CD4-positive, CD25-positive, alpha-beta regulatory T cell (primary cell): Measurements from ENCODE around the gene PLCH1. TPM values are rescaled to one million over a fixed set of nuclear protein-coding genes. Genes with fewer than 3 reads are reported as not detected.

Experiments
- ATAC-seq, 2 donors: fragments of 150-1000 bp; cut with Tn5 transposase; one replicate each; pipeline ENCODE4 v1.10.0; 2021; ENCODE audit warnings: low read depth in 2 of 2, moderate number of reproducible peaks in 2 of 2, moderate library complexity in 1 of 2
- DNase-seq, 3 donors: peaks; one replicate each; pipeline versions ENCODE4 v3.0.0 to v3.0.0-alpha.2; 2012 to 2022; ENCODE audit warnings: mixed read lengths in 1 of 3
- H3K27ac ChIP-seq: one replicate; pipeline ENCODE4 v1.7.0; 2013; ENCODE audit warnings: mild to moderate bottlenecking, low read length; ENCODE audit not compliant: insufficient read depth, poor library complexity, severe bottlenecking
- H3K27me3 ChIP-seq: one replicate; pipeline ENCODE4 v1.7.0; 2013; ENCODE audit warnings: low read length; ENCODE audit not compliant: control insufficient read depth, insufficient read depth
- H3K36me3 ChIP-seq: one replicate; pipeline ENCODE4 v1.7.0; 2013; ENCODE audit warnings: mild to moderate bottlenecking, low read length, moderate library complexity; ENCODE audit not compliant: control insufficient read depth, insufficient read depth
- H3K4me1 ChIP-seq: 2 replicates; pipeline ENCODE4 v1.7.0; 2013; ENCODE audit warnings: mild to moderate bottlenecking, low read length; ENCODE audit not compliant: insufficient read depth, control insufficient read depth, poor library complexity, severe bottlenecking
- H3K4me3 ChIP-seq: one replicate; pipeline ENCODE4 v1.7.0; 2013; ENCODE audit warnings: low read depth, mild to moderate bottlenecking, low read length, moderate library complexity
- H3K9me3 ChIP-seq, 2 experiments: 1 replicate in 1 of 2; 2 replicates in 1 of 2; pipeline ENCODE4 v1.7.0; 2013; ENCODE audit warnings: low read length in 2 of 2, mild to moderate bottlenecking in 1 of 2, moderate library complexity in 1 of 2; ENCODE audit not compliant: control insufficient read depth in 2 of 2
- H3K27ac Mint-ChIP-seq, 3 donors: one replicate each; pipeline ENCODE4 v1.8.0; 2020 to 2022; ENCODE audit warnings: mild to moderate bottlenecking in 3 of 3, mixed read lengths in 3 of 3, moderate library complexity in 2 of 3
- H3K27me3 Mint-ChIP-seq: one replicate; pipeline ENCODE4 v1.8.0; 2022; ENCODE audit warnings: mild to moderate bottlenecking, mixed read lengths
- H3K36me3 Mint-ChIP-seq: one replicate; pipeline ENCODE4 v1.8.0; 2020; ENCODE audit warnings: mixed read lengths
- H3K4me1 Mint-ChIP-seq, 4 donors: one replicate each; pipeline ENCODE4 v1.8.0; 2020 to 2022; ENCODE audit warnings: mixed read lengths in 4 of 4, mild to moderate bottlenecking in 1 of 4
- H3K4me3 Mint-ChIP-seq, 4 donors: one replicate each; pipeline ENCODE4 v1.8.0; 2020 to 2022; ENCODE audit warnings: mild to moderate bottlenecking in 4 of 4, mixed read lengths in 4 of 4, moderate library complexity in 3 of 4
- H3K9me3 Mint-ChIP-seq, 7 donors: one replicate each; pipeline ENCODE4 v1.8.0; 2020 to 2022; ENCODE audit warnings: mixed read lengths in 7 of 7, mild to moderate bottlenecking in 3 of 7, moderate library complexity in 2 of 7
- polyA plus RNA-seq, 4 donors: library from polyadenylated mRNA; unstranded; fragments of 300-500 nt; fragmentation: Illumina TruSeq; gene quantifications; one replicate each; pipeline ENCODE4 v1.2.3, GENCODE V29; 2021
- total RNA-seq: library from RNA; stranded (reverse); gene quantifications from one replicate; pipeline ENCODE4 v1.2.3, GENCODE V29; 2022

The PLCH1 gene
- total and polyA plus RNA-seq, 5 donors from 2014 or later, result 0.05 to 0.12 TPM; not detected in 3

DNA sequence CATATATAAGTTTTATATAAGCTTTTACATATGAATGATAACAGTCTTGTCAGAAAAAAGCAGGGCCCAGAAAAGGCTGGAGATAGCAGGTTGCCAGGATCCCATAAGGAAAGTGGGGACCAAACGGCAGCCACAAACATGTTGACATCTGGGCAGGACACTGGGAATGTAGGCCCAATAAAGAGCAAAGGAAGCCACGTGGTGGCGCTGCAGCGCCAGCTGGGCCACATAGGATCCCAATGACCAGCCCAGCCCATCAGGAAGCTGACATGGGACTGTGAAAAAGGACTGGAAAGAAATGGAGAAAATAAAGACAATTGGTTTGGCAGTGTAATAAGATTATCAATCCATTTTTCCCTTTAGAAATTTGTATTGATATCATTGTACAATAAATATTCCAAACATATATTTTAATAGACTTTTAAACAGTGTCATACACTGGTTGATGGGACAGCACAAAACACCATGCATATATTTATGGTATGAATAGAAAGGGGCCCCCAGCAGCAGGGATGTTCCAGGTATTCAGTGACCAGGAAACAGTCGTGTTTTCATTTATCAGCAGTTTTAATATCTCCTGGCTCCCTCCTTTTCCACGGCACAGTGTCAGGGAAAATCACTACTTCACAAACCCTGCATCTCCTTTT, 362.4 kb downstream of the PLCH1 start:
- H3K27ac ChIP-seq, result no peak overlapping the region
- Mint-ChIP-seq H3K36me3 (no peaks in the 10 kb centered on the region), H3K27ac (no peak overlapping the region), H3K4me3 (no peak overlapping the region), H3K4me1 (no peaks in the 10 kb centered on the region), H3K27me3 (no peaks in the 10 kb centered on the region), H3K9me3 (peaks cover 0 to 4% (median 1%) of the 10 kb centered on the region in 7 donors)
- ATAC-seq (no peak), DNase-seq (peak in 1 of 3 donors; percentile 2)
- H3K4me1 ChIP-seq, result no peaks in the 10 kb centered on the region
- H3K27me3 ChIP-seq, result no peaks in the 10 kb centered on the region
- no peak overlapping the region for H3K4me3 ChIP-seq
- H3K36me3 ChIP-seq, result no peaks in the 10 kb centered on the region
- H3K9me3 ChIP-seq, result no peaks in the 10 kb centered on the region

DNA sequence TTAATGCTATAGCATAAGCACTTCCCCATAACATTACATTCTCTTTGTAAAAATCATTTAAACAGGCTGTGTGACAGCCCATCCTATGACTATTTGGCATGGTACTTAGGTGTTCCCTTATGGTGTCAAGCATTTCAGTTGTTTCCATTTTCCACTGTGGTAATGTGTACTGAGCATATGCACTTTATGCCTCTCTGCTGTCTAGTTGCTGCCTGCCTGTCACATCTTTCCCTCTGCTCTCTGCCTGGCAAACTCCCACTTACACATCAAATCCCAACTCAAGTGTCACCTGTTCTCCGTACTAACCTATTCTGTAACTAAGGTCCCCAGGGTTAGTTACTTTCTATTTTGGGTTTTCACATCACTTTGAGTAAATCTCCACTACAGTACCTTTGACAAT, 367.0 kb downstream of the PLCH1 start:
- Histone ChIP-seq H3K4me1 (no peaks in the 10 kb centered on the region), H3K27ac (no peak overlapping the region), H3K9me3 (no peaks in the 10 kb centered on the region), H3K36me3 (no peaks in the 10 kb centered on the region), H3K27me3 (no peaks in the 10 kb centered on the region), H3K4me3 (no peak overlapping the region)
- H3K27me3 Mint-ChIP-seq, result no peaks in the 10 kb centered on the region
- H3K4me3 Mint-ChIP-seq, result no peak overlapping the region
- DNase-seq (no peak), ATAC-seq (no peak)
- no peaks in the 10 kb centered on the region for H3K36me3 Mint-ChIP-seq
- peaks cover 0 to 4% (median 0%) of the 10 kb centered on the region in 7 donors for H3K9me3 Mint-ChIP-seq
- no peaks in the 10 kb centered on the region for H3K4me1 Mint-ChIP-seq
- H3K27ac Mint-ChIP-seq, result no peak overlapping the region

DNA sequence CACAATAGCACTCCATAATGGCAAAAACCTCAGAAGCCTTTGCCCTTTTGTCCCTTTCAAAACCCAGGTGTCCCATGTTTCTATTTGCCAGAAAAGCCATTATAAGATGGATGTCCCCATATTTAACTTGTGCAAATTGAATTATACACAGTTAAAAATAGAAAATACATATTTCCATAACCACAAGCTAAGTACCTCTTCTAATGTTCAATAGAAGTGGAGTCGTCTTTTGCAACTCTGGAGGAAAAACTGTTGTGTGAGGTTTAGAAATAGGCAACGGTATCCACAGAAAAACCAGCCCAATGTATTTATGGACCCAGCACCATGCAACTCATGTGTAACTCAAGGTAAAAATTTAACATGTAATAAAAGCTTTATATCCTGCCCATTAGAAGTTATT, 367.8 kb downstream of the PLCH1 start:
- no peaks in the 10 kb centered on the region for H3K4me1 ChIP-seq
- no peaks in the 10 kb centered on the region for H3K36me3 ChIP-seq
- H3K4me3 ChIP-seq, result no peak overlapping the region
- DNase-seq (no peak), ATAC-seq (no peak)
- no peaks in the 10 kb centered on the region for H3K9me3 ChIP-seq
- Mint-ChIP-seq H3K9me3 (peaks cover 0 to 4% (median 0%) of the 10 kb centered on the region in 7 donors), H3K27me3 (no peaks in the 10 kb centered on the region), H3K4me1 (no peaks in the 10 kb centered on the region), H3K36me3 (no peaks in the 10 kb centered on the region), H3K27ac (no peak overlapping the region), H3K4me3 (no peak overlapping the region)
- no peaks in the 10 kb centered on the region for H3K27me3 ChIP-seq
- H3K27ac ChIP-seq, result no peak overlapping the region

DNA sequence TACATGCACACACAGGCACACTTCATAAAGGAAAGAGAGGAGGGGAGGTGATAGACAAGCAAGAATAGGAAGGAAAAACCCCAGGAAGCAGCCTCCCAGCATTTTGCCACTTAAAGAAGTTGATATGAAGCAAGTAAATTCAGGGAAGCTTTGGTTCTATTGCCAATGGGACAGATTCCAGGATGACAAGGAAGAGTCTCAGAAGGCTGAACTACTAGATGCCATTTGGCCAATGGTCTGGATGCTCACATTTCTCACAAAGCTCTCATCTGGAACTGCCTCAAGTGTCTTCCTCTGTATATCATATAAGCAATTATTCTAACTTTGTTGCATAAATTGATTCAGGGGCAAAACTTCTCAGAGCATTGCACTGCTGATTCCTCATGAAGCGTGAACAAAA, 372.6 kb downstream of the PLCH1 start:
- H3K9me3 ChIP-seq, result no peaks in the 10 kb centered on the region
- H3K4me3 Mint-ChIP-seq, result no peak overlapping the region
- no peaks in the 10 kb centered on the region for H3K36me3 Mint-ChIP-seq
- H3K27me3 ChIP-seq, result no peaks in the 10 kb centered on the region
- DNase-seq (no peak), ATAC-seq (no peak)
- no peak overlapping the region for H3K27ac ChIP-seq
- no peaks in the 10 kb centered on the region for H3K27me3 Mint-ChIP-seq
- H3K27ac Mint-ChIP-seq, result no peak overlapping the region
- H3K36me3 ChIP-seq, result no peaks in the 10 kb centered on the region
- no peak overlapping the region for H3K4me3 ChIP-seq
- H3K9me3 Mint-ChIP-seq, result peaks cover 0 to 5% (median 2%) of the 10 kb centered on the region in 7 donors
- H3K4me1 Mint-ChIP-seq, result no peaks in the 10 kb centered on the region
- no peaks in the 10 kb centered on the region for H3K4me1 ChIP-seq

DNA sequence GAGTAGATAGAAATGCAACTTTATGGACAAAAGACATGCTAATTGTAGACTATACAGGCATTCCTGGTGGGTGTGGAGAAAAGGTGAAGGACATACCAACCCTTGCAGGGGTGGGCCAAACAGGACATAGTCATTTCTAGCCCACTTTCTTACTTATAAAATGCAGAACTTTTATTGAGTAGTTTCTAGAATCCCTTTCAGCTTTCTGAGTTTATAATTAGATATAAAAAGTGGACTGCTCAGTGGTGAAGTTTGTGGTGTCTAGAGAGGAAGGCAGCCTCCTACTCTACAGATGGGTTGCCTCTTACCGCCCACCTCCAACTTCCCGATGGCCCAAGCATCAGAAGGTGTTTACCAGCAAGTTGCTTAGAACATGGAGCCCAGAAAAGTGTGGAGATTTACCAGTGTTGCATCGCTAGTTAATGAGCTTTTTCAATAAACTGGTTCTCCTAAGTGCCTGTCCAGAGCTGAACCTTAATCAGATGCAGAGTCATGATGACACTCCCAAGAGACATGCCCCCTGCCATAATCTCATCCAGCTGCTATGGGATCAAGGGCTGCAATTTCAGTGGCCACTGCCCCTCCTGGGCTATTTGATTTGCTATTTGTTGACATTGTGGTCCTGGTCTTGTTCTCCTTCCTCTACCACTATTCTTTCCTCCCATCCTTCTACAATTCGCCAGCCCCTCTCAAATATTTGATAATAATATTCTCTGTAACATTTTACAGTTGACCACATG, 373.9 kb downstream of the PLCH1 start:
- ATAC-seq, result no peak
- Mint-ChIP-seq H3K9me3 (peaks cover 0 to 5% (median 2%) of the 10 kb centered on the region in 7 donors), H3K36me3 (no peaks in the 10 kb centered on the region), H3K27me3 (no peaks in the 10 kb centered on the region), H3K4me1 (no peaks in the 10 kb centered on the region), H3K4me3 (no peak overlapping the region), H3K27ac (no peak overlapping the region)
- Histone ChIP-seq H3K36me3 (no peaks in the 10 kb centered on the region), H3K27me3 (no peaks in the 10 kb centered on the region), H3K9me3 (no peaks in the 10 kb centered on the region), H3K27ac (no peak overlapping the region), H3K4me1 (no peaks in the 10 kb centered on the region), H3K4me3 (no peak overlapping the region)
- no peak for DNase-seq

DNA sequence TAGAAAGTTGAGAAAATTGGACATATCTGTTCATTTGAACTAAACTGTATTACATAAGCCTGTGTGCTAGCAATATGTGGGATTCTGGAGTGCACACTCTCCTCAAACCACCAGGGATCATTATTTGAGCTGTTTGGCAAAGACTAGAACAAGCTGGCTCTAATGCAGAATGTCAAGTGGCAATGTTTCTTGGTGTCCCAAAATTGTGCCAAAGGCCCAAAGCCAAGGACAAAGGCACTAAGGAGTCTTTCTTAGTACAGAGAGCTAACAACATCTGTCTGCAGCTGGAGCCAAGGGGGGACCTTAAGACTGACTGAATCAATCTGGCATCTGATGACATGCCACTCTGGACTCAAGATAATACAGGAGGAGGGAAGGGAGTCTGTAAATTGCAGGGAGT, 374.7 kb downstream of the PLCH1 start:
- DNase-seq (no peak), ATAC-seq (no peak)
- Mint-ChIP-seq H3K4me3 (no peak overlapping the region), H3K36me3 (no peaks in the 10 kb centered on the region), H3K4me1 (no peaks in the 10 kb centered on the region), H3K27ac (no peak overlapping the region), H3K9me3 (peaks cover 0 to 5% (median 2%) of the 10 kb centered on the region in 7 donors), H3K27me3 (no peaks in the 10 kb centered on the region)
- Histone ChIP-seq H3K9me3 (peaks cover 0 to 4% of the 10 kb centered on the region in 2 experiments), H3K27me3 (no peaks in the 10 kb centered on the region), H3K36me3 (no peaks in the 10 kb centered on the region), H3K4me1 (no peaks in the 10 kb centered on the region), H3K27ac (no peak overlapping the region), H3K4me3 (no peak overlapping the region)

DNA sequence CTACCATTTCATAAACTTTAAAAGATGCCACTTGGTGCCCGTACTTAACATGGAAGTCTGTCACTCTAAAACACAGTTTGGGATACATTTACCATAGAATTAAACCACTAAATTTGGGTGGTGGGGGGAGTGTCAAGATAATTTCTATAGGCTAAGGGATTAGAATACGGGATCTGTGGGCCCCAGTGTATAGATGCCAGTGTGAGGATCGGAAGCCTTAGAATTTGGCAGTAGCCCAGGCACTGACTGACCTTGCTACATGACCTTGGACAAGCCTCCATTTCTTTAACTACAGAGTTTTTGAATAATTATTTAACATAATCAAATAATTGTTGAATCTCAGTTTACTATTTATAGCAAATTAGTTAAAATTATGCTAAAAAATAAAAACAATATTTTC, 375.1 kb downstream of the PLCH1 start:
- Histone ChIP-seq H3K27ac (no peak overlapping the region), H3K36me3 (no peaks in the 10 kb centered on the region), H3K27me3 (no peaks in the 10 kb centered on the region), H3K9me3 (peaks cover 0 to 8% of the 10 kb centered on the region in 2 experiments), H3K4me3 (no peak overlapping the region), H3K4me1 (no peaks in the 10 kb centered on the region)
- H3K4me3 Mint-ChIP-seq, result no peak overlapping the region
- ATAC-seq, result no peak
- DNase-seq, result no peak
- H3K9me3 Mint-ChIP-seq, result peaks cover 0 to 8% (median 3%) of the 10 kb centered on the region in 7 donors
- no peaks in the 10 kb centered on the region for H3K4me1 Mint-ChIP-seq
- no peak overlapping the region for H3K27ac Mint-ChIP-seq
- H3K27me3 Mint-ChIP-seq, result no peaks in the 10 kb centered on the region
- no peaks in the 10 kb centered on the region for H3K36me3 Mint-ChIP-seq

DNA sequence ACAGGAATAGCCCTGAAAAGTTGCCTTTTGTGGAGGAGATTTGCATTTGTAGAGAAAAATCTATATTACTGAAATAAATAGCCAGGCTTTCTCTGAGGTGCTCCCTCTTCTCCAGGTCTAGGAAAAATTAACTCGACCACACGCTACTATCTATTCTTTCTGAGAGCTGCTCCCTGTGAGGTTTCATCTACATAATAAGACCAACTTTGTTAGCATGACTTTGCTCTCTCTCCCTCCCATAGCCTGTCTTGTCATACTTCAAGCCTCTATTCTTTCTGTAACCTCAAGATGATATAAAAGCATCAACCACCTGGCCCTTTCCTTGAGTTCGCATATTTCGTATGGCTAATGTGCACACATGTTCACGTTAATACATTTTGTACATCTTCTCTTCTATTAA, 375.6 kb downstream of the PLCH1 start:
- peaks cover 0 to 8% of the 10 kb centered on the region in 2 experiments for H3K9me3 ChIP-seq
- H3K27ac ChIP-seq, result no peak overlapping the region
- no peaks in the 10 kb centered on the region for H3K27me3 Mint-ChIP-seq
- no peaks in the 10 kb centered on the region for H3K36me3 ChIP-seq
- peaks cover 0 to 9% (median 3%) of the 10 kb centered on the region in 7 donors for H3K9me3 Mint-ChIP-seq
- H3K4me1 Mint-ChIP-seq, result no peaks in the 10 kb centered on the region
- no peaks in the 10 kb centered on the region for H3K4me1 ChIP-seq
- no peak for ATAC-seq
- H3K4me3 Mint-ChIP-seq, result no peak overlapping the region
- H3K36me3 Mint-ChIP-seq, result no peaks in the 10 kb centered on the region
- H3K27me3 ChIP-seq, result no peaks in the 10 kb centered on the region
- no peak for DNase-seq
- H3K27ac Mint-ChIP-seq, result no peak overlapping the region
- no peak overlapping the region for H3K4me3 ChIP-seq
